ENCODE data around the gene UTS2R. TPM values are rescaled to one million over a fixed set of nuclear protein-coding genes. Genes with fewer than 3 reads are reported as not detected.

Gene UTS2R
- polyA plus RNA-seq, 1 donor (not counting 4 experiments of a cell fraction or from before 2014, with no cell fraction given): not detected

GRCh38 chr17:82399601-82400101 lies 28.1 kb downstream of the UTS2R start:
- Histone ChIP-seq H3K79me2 (ENCODE audit: control insufficient read depth, insufficient read depth, low read length) (no peaks in the 10 kb centered on the region), H3K27me3 (ENCODE audit: control insufficient read depth, extremely low read depth, insufficient read depth, low read length) (no peaks in the 10 kb centered on the region), H3K9me3 (ENCODE audit: control insufficient read depth, low read depth, low read length) (no peaks in the 10 kb centered on the region), H3K9ac (ENCODE audit: control insufficient read depth, extremely low read depth, insufficient read depth, low read length) (no peak overlapping the region), H4K20me1 (ENCODE audit: control insufficient read depth, extremely low read depth, insufficient read depth, low read length) (no peaks in the 10 kb centered on the region), H3K27ac (ENCODE audit: control insufficient read depth, insufficient read depth, low read length) (no peak overlapping the region), H3K36me3 (ENCODE audit: control insufficient read depth in 2 of 2, extremely low read depth in 1 of 2, insufficient read depth in 2 of 2, low read length in 2 of 2) (peaks cover 2 to 8% of the 10 kb centered on the region in 2 experiments), H3K9me1 (ENCODE audit: control insufficient read depth, extremely low read depth, insufficient read depth, low read length) (no peaks in the 10 kb centered on the region), H3K4me3 (ENCODE audit: control insufficient read depth in 2 of 3, extremely low read depth in 1 of 3, insufficient read depth in 2 of 3, low read depth in 1 of 3, low read length in 3 of 3) (no peak overlapping the region), H3K4me1 (ENCODE audit: control insufficient read depth, extremely low read depth, insufficient read depth, low read length) (no peaks in the 10 kb centered on the region), H3K4me2 (ENCODE audit: control insufficient read depth, extremely low read depth, insufficient read depth, low read depth, low read length) (no peak overlapping the region), H2AFZ (ENCODE audit: control insufficient read depth, low read length) (no peak overlapping the region)
- dilution Hi-C loops (cut with MboI; ENCODE audit: extremely low pct_ligation_motif_present, low sequenced_read_pairs): no loop called here
- DNase-seq (ENCODE audit: low read depth, low spot score): no peak
- no peak for TF ChIP-seq EZH2 (IDR thresholded peaks at IDR 0.05; ENCODE audit: low read length)
- no peak for TF ChIP-seq CTCF (optimal IDR thresholded peaks at IDR 0.05 in 1 of 3, IDR thresholded peaks at IDR 0.05 in 1 of 3, conservative IDR thresholded peaks at IDR 0.05 in 1 of 3; ENCODE audit: extremely low read depth in 1 of 3, insufficient read depth in 2 of 3, low read length in 3 of 3)
- no peak for FAIRE-seq

- Histone ChIP-seq H3K4me1 (ENCODE audit: control insufficient read depth, extremely low read depth, insufficient read depth, low read length) (no peaks in the 10 kb centered on the region), H2AFZ (ENCODE audit: control insufficient read depth, low read length) (no peak overlapping the region), H3K4me3 (ENCODE audit: control insufficient read depth in 2 of 3, extremely low read depth in 1 of 3, insufficient read depth in 2 of 3, low read depth in 1 of 3, low read length in 3 of 3) (no peak overlapping the region), H3K9me3 (ENCODE audit: control insufficient read depth, low read depth, low read length) (no peaks in the 10 kb centered on the region), H3K9me1 (ENCODE audit: control insufficient read depth, extremely low read depth, insufficient read depth, low read length) (no peaks in the 10 kb centered on the region), H4K20me1 (ENCODE audit: control insufficient read depth, extremely low read depth, insufficient read depth, low read length) (no peaks in the 10 kb centered on the region), H3K27ac (ENCODE audit: control insufficient read depth, insufficient read depth, low read length) (no peak overlapping the region), H3K79me2 (ENCODE audit: control insufficient read depth, insufficient read depth, low read length) (no peaks in the 10 kb centered on the region), H3K9ac (ENCODE audit: control insufficient read depth, extremely low read depth, insufficient read depth, low read length) (no peak overlapping the region), H3K4me2 (ENCODE audit: control insufficient read depth, extremely low read depth, insufficient read depth, low read depth, low read length) (no peak overlapping the region), H3K36me3 (ENCODE audit: control insufficient read depth in 2 of 2, extremely low read depth in 1 of 2, insufficient read depth in 2 of 2, low read length in 2 of 2) (peaks cover 2 to 8% of the 10 kb centered on the region in 2 experiments), H3K27me3 (ENCODE audit: control insufficient read depth, extremely low read depth, insufficient read depth, low read length) (no peaks in the 10 kb centered on the region)
- dilution Hi-C loops (cut with MboI; ENCODE audit: extremely low pct_ligation_motif_present, low sequenced_read_pairs): no loop called here
- DNase-seq (ENCODE audit: low read depth, low spot score): no peak
- no peak for FAIRE-seq
- TF ChIP-seq EZH2 (IDR thresholded peaks at IDR 0.05; ENCODE audit: low read length): no peak
- no peak for TF ChIP-seq CTCF (optimal IDR thresholded peaks at IDR 0.05 in 1 of 3, IDR thresholded peaks at IDR 0.05 in 1 of 3, conservative IDR thresholded peaks at IDR 0.05 in 1 of 3; ENCODE audit: extremely low read depth in 1 of 3, insufficient read depth in 2 of 3, low read length in 3 of 3)
Measured at GRCh38 chr17:82400206-82400605, 28.6 kb downstream of the UTS2R start.
